Stimulated activated naive CD8-positive, alpha-beta T cell treated with anti-CD3 and anti-CD28 coated beads, Interleukin-15, Interleukin-2, amounts not matched to agents 100 U/mL and 50 U/mL, for 24 hours (primary cell): ENCODE measurements around the gene TOGARAM2.
"Not testable (repeated sequence)": the region's sequence is repeated elsewhere in the genome, so short reads cannot be mapped to it uniquely, and the experiment has no call there.

Experiments used
- ATAC-seq: fragments of 150-1000 bp; cut with Tn5 transposase; one replicate; pipeline ENCODE4 v1.10.0; 2021
- DNase-seq: peaks from one replicate; pipeline ENCODE4 v3.0.0; 2021

TOGARAM2 gene

DNA sequence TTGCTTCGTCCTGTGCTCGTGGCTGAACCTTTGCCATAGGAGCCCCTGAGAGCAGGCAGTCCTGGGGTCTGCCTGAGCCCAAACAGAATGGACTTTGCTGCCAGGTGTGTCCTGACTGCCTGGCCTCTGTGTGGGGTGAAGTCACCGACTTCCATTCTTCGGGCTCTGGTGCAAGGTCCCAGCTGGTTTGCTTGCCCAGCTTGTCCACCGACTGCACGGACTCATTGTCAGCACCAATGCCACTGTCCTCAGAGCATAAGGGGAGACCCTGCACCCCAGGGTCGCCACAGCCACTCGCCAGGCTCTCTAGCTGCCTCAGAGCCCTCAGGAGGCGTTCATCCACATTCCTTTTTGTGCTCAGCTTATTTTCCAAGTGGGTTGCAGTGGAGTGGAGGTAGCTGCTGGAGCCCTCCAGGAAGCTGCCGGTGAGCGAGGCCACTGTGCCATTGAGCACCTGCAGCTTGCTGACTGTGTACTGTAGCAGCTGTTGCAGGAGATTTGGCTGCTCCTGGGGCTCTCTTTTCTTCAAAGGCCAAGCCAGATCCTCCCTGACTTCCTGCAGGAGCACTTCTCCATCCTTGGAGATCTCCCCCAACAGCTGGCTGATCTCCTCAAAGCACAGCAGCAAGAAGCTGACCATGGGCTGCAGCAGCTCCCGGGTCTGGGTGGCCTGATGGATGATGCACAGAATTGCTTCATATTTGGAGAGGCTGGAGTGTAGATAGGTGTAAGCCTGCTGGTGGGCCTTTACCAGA is 92.0 kb downstream of the TOGARAM2 start:
- no peak for DNase-seq

DNA sequence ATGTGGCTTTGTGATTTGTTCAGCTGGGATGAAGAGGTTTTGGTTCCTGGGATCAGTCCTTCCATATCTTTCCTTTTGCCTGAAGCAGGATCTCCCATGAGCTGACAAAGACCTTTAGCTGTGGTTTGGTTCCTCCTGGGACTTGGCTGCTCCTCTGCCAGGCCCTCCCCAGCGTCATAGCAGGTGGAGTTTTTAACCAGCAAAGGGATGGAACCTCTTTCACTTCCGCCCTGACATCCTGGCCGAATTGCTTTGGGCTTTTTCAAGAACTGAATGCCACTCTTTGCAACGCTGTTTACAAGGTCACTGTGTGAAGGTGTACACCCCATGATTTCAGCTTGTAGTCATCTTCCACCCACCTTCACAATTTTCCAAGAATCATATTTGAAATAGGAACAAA is 92.8 kb downstream of the TOGARAM2 start:
- ATAC-seq: no peak
- no peak for DNase-seq

More for the DNA sequence above, 92.0 kb downstream of the TOGARAM2 start:
- ATAC-seq: no peak

DNA sequence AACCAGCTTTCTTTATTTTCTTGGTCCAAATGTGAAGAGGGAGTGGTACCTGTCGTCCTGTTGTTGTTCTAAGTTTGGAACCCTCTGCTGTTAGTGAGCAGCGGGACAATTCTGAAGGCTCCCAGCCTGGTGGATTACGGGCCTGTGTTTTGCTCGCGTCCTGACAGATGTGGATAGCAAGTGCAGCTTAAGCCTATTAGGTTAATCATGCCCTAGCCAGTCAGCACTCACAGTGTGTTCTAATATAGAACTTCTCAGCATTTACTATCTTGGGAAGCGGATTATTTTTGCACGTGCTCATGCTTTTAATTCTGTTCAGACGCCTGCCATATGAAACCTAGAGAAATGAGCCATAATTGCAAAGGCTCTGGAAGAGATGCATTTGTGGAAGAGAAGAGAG is 93.3 kb downstream of the TOGARAM2 start, which contains the start of gene PCARE:
TSS of gene PCARE (minus strand) at position 113 of the 400 bp plus-strand sequence. CDS start 262 bp downstream, outside the sequence.
- DNase-seq (no peak), ATAC-seq (no peak)

DNA sequence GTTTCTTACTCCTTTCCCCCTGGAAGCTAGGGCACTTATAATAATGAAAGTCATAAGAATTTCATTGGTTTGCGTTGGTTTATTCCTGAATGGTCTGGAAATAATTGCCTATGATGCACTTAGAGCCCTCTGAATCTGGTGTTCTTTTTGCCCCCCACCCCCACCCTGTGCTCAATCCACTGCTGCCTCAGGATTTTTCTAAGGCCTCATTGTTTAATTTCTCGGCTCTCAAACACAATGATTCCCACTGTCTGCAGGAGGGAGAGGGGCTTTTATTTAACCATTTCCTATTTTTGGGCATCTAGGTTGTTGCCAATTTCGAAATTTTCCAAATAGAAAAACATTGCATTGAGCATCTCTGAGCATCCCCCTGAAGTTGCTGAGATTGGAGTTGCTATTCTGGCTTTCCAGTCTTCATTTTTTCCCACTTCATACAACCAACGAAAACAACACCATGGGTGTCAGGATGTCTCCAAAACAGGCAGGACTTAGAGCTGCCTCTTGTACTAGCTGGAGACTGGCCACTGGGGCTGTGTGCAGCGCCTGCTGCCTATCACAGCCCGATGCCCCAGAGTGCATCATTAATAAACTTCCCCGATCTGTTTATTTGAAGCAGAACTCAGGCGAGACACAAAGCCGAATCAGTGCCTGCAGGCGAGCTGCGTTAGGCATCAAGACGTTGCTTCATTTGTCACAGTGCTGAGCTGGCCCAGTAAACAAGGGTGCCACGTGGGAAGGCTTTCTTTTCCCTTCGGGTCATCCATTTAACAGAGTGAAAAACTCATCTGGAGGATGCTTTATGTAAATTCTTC is 95.0 kb downstream of the TOGARAM2 start:
- no peak for DNase-seq
- ATAC-seq: no peak

DNA sequence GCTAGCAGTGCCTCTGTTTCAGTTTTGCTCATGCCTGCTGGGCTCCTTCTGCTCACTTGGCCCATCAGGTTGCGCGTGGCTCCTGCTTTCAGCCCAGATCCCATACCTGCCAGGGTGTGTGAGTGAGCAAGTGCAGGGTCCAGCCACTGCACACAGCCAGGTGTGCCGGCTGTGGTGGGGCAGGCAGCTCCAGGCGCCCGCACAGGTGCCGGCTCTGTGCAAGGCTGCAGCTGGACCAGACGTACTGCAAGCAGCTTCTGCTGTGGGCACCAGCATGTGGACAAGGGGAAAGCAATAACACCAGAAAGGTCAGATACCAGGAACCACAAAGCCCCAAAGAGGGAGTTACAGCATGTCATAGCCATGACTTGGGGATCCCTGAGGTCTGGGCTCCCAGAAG is 98.8 kb downstream of the TOGARAM2 start:
- ATAC-seq: no peak
- DNase-seq: no peak

DNA sequence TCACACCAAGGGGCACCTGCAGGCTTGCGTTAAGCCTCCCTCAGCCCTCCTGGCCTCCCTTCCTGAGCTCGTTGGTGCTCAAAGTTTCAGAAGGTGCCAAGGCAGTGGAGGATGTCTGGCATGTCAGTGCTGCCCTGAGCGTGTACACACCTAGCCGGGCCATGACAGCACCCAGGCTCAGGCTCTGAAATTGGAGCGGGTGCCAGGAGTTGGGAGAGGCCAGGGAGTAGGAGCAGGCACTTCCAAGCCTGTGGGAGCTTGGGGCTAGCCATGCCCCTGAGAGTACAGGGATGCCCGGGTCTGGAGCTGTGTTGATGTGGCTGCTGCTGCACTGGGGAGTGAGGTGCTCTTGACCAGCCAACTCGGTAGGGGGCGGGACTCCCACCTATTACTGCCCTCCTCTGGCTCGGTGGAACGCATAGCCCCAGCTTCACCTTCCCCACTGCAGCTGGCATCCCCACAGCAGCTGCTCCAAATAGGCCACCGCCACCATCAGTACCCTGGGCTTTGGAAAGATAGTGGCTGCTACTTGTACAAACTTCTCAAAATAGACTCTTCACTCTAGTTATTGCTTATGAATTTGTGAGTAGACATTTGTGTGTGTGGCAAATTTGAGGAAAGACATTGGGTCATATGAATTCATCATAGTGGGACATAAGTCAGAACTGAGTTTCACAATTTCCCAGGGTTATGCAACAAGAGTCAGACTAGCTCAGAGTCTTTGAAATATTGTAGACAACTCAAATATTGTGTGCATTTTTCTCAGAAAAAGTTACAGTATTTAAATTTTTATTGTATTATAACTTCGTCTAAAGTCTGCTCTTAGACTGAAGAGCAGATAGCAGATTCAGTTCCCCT is 100.0 kb downstream of the TOGARAM2 start:
- ATAC-seq (no peak), DNase-seq (no peak)

DNA sequence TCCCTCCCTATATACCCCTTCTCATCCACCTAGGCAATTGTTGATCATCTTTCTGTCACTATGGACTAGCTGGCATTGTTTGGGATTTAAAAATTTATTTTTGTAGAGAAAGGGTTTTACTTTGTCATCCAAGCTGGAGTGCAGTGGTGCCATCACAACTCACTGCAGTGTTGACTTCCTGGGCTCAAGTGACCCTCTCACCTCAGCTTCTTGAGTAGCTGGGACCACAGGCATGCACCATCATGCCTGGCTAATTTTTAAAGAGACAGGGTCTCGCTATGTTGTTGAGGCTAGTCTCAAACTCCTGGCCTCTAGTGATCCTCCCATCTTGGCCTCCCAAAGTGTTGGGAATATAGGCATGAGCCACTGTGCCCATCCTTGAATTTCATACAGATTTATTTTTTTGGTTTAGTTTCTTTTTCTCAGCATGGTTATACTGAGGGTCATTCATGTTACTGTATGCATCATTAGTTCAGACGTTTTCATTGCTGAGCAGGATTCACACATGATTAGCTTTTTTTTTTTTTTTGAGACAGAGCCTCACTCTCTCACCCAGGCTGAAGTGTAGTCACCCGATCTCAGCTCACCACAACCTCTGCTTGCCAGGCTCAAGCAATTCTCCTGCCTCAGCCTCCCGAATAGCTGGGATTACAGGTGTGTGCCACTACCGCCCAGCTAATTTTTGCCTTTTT is 101.9 kb downstream of the TOGARAM2 start:
- DNase-seq (no peak), ATAC-seq (no peak)

DNA sequence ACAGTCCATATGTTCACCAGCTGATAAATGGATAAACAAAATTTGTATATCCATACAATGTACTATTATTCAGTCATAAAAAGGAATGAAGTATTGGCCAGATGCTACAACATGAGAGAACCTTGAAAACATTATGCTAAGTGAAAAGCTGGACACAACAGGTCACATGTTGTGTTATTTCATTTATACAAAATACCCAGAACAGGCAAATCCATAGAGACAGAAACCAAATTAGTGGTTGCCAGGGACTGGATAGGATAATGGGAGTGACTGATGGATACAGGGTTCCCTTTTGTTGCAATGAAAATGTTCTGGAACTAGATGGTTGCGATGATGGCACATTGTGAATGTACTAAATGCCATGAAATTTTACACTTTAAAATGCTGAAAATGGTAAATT is 103.5 kb downstream of the TOGARAM2 start:
- DNase-seq (no peak), ATAC-seq (no peak)

DNA sequence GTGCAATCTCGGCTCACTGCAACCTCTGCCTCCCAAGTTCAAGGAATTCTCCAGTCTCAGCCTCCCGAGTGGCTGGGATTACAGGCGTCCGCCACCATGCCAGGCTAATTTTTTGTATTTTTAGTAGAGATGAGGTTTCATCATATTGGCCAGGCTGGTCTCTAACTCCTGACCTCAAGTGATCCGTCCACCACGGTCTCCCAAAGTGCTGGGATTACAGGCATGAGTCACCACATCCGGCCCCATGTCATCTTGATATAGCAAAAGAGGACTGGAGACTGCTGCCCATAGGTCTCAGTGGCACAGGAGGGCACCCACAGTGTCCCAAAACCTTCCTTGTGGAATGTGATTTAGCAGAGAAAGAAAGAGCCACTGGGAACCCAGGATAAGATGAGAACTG is 109.2 kb downstream of the TOGARAM2 start:
- ATAC-seq, DNase-seq: not testable (repeated sequence)

DNA sequence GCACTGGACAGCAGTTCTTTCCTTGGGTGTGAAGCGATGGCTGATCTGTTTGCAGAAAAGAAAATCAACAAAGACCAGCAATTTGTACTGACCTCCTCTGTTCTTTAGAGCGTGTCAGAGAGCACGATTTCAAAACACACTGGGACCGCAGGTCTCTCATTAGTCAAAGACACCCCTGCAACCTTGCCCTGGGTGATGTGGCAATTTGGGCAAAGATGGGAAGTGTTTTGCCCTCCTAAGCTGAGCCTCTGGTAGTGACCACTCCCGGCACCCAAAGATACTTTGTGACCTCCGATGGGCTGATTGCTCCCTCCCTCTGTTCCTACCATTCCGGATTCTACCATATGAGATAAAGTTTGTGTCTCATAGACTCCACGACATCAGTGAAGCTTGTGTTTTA is 115.9 kb downstream of the TOGARAM2 start:
- DNase-seq: no peak
- ATAC-seq: no peak

DNA sequence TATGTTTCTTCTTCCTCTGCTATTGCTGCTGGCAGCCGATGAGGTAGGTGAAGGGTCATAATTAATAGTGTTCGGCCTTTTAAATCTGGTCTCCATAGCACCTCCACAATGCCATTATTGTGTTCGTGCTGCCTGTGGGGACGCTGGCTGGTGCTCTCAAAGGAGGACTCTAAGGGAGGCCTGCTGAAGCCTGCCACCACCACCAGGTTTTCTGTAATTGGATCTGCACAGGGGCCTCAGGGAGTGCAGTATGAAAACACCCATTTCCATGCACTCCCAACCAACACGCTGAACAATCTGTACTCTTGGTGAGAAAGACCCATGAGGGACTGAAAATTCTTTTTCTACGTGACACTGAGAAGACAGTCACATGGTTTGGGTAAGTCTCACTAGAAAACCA is 116.5 kb downstream of the TOGARAM2 start:
- DNase-seq (no peak), ATAC-seq (no peak)

DNA sequence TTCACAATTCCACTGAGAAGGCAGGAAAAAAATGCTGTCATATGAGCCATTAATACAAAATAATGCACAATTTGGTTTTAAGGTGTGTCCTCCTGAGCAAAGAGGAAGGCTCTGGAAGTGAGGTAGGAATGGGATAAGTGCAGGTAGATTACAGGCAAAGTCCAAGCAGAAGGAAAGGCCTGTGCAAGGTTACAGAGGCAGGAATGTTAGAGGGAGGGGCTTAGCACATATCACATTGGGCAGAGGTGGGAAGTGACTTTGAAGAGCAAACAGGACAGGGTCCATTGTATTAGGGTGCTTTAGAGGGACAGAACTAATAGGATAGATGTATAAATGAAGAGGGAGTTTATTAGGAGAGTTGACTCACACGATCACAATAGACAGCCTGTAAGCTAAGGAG is 119.5 kb downstream of the TOGARAM2 start:
- ATAC-seq: no peak

More for the DNA sequence above, 119.5 kb downstream of the TOGARAM2 start:
- no peak for DNase-seq
